ENCODE results near the gene HMGXB3.
"Not testable (repeated sequence)": the region's sequence is repeated elsewhere in the genome, so short reads cannot be mapped to it uniquely, and the experiment has no call there.

HMGXB3 gene

GRCh38 chr5:150023136-150023535, 22.6 kb downstream of the HMGXB3 start:
- in situ Hi-C loops (cut with MboI; ENCODE audit: low pct_unique_long_range_greater_than_20kb, low sequenced_read_pairs, unreplicated experiment) = no loop called here

GRCh38 chr5:150024346-150024984, 23.9 kb downstream of the HMGXB3 start:
- in situ Hi-C loops (cut with MboI; ENCODE audit: low pct_unique_long_range_greater_than_20kb, low sequenced_read_pairs, unreplicated experiment) = no loop called here
- no peak for DNase-seq (ENCODE audit: low spot score)
- TF ChIP-seq CTCF (IDR thresholded peaks at IDR 0.05; ENCODE audit: extremely low read depth, insufficient read depth, missing control alignments) = peak; percentile 18

More at GRCh38 chr5:150023136-150023535, 22.6 kb downstream of the HMGXB3 start:
- DNase-seq (ENCODE audit: low spot score) = no peak
- no peak for TF ChIP-seq CTCF (IDR thresholded peaks at IDR 0.05; ENCODE audit: extremely low read depth, insufficient read depth, missing control alignments)

GRCh38 chr5:150026682-150027172, 26.2 kb downstream of the HMGXB3 start:
- DNase-seq (ENCODE audit: low spot score) = no peak
- no peak for TF ChIP-seq CTCF (IDR thresholded peaks at IDR 0.05; ENCODE audit: extremely low read depth, insufficient read depth, missing control alignments)
- in situ Hi-C loops (cut with MboI; ENCODE audit: low pct_unique_long_range_greater_than_20kb, low sequenced_read_pairs, unreplicated experiment) = no loop called here

GRCh38 chr5:150028047-150028446, 27.5 kb downstream of the HMGXB3 start:
- in situ Hi-C loops (cut with MboI; ENCODE audit: low pct_unique_long_range_greater_than_20kb, low sequenced_read_pairs, unreplicated experiment); DNase-seq (ENCODE audit: low spot score): not testable (repeated sequence)

- TF ChIP-seq CTCF (IDR thresholded peaks at IDR 0.05; ENCODE audit: extremely low read depth, insufficient read depth, missing control alignments) = no peak
- in situ Hi-C loops (cut with MboI; ENCODE audit: low pct_unique_long_range_greater_than_20kb, low sequenced_read_pairs, unreplicated experiment) = no loop called here
- no peak for DNase-seq (ENCODE audit: low spot score)
These were observed 32.8 kb downstream of the HMGXB3 start for GRCh38 chr5:150033334-150033733.

- TF ChIP-seq CTCF (IDR thresholded peaks at IDR 0.05; ENCODE audit: extremely low read depth, insufficient read depth, missing control alignments) = no peak
- no peak for DNase-seq (ENCODE audit: low spot score)
- in situ Hi-C loops (cut with MboI; ENCODE audit: low pct_unique_long_range_greater_than_20kb, low sequenced_read_pairs, unreplicated experiment) = no loop called here
These were observed 34.1 kb downstream of the HMGXB3 start for GRCh38 chr5:150034662-150035061.

- TF ChIP-seq CTCF (IDR thresholded peaks at IDR 0.05; ENCODE audit: extremely low read depth, insufficient read depth, missing control alignments) = no peak
- in situ Hi-C loops (cut with MboI; ENCODE audit: low pct_unique_long_range_greater_than_20kb, low sequenced_read_pairs, unreplicated experiment) = no loop called here
- DNase-seq (ENCODE audit: low spot score) = no peak
These were observed 34.8 kb downstream of the HMGXB3 start for GRCh38 chr5:150035139-150035895.
